ENCODE data around the gene SGK1.
"Not testable (repeated sequence)": the region's sequence is repeated elsewhere in the genome, so short reads cannot be mapped to it uniquely, and the experiment has no call there.

SGK1 gene

DNA sequence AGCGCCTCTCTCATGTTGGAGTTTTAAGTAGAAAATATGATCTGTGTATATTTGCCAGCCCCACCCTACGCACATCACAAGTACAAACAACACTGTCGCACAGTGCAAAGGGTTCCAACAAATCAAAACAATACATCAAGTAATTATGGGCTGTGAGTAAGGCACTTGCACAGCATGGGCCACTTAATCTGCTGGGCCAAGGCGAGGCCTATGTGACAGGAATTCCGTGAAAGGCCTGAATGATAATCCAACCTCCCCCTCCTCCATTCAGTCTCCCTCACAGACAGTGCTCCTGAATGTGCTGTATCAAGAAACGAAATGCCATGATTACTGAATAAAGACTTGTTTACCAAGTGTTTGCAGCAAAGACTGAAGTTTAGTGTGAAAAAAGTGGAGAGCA is 135.4 kb downstream of the SGK1 start:
- no peak for DNase-seq

DNA sequence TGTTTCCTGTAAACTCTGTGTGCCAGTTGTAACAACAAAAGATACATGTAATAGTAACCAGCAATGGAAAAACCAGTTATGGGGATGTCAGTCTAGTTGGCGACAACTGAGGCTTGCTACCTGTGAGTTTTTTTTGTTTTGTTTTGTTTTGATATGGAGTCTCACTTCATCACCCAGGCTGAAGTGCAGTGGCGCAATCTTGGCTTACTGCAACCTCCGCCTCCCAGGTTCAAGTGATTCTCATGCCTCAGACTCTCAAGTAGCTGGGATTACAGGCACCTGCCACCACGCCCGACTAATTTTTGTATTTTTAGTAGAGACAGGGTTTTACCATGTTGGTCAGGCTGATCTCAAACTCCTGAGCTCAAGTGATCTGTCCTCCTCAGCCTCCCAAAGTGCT is 136.2 kb downstream of the SGK1 start:
- DNase-seq: not testable (repeated sequence)

DNA sequence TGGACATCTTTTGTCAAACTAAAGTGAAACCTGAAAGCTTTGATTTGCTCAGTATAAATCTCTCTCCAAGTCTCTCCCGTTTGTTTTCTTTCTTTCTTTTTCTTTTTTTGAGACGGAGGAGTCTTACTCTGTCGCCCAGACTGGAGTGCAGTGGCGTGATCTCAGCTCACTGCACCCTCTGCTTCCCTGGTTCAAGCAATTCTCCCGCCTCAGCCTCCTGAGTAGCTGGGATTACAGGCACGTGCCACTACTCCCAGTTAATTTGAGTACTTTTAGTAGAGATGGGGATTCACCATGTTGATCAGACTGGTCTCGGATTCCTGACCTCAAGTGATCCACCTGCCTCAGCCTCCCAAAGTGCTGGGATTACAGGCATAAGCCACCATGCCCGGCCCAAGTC is 136.7 kb downstream of the SGK1 start:
- DNase-seq: not testable (repeated sequence)

DNA sequence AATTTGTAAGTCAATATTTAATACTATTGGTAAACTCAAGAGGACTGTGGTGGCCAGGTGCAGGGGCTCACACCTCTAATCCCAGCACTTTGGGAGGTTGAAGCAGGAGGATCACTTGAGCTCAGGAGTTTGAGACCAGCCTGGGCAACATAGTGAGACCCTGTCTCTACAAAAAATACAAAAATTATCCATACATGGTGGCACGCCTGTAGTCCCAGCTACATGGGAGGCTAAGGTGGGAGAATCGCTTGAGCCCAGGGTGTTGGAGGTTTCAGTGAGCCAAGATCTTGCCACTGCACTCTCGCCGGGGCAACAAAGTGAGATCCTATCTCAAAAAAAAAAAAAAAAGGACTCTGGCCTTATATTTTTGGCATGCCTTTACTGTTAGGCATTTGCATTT is 137.4 kb downstream of the SGK1 start:
- DNase-seq: not testable (repeated sequence)

DNA sequence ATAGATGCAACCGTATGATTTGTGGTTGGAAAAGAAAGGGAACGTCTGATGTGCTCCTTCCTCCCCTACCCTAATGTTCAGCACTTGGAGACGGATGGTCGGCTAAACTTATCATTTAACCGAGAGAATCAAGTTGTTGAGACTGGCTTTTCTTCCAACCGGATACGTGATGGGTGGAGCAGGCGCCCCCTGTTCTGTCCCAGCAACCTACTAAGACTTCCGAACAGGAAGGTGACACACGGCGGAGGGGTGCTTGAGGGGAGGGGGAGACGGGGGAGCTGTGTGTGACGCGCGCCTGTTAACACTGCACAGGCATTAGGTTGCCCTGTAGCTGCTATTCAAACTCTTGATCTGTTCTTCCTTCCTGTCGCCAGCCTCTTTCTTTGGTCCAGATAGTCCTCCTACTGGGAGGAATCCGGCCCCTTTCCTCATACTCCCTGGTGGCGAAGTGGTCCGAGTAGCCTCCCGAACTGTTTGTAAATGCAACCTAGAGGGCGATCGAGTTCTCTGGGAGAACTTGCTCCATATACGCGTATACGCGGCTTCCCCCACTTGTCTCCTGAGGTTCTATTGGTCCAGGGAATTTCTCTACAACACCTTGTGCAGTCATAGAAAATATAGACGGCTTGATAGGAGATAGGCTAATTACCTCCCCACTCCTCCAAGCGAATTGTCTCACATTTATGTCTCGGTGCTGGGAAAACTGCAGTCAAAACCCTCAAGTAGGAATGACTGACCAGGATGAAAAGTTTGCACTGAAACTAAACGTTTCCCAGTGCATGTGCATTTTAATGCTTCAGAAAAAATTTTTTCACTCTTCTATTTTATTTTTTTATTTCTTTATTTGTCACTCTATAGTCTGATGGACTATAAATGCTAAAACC is 139.5 kb downstream of the SGK1 start:
- DNase-seq: peak; percentile 86

DNA sequence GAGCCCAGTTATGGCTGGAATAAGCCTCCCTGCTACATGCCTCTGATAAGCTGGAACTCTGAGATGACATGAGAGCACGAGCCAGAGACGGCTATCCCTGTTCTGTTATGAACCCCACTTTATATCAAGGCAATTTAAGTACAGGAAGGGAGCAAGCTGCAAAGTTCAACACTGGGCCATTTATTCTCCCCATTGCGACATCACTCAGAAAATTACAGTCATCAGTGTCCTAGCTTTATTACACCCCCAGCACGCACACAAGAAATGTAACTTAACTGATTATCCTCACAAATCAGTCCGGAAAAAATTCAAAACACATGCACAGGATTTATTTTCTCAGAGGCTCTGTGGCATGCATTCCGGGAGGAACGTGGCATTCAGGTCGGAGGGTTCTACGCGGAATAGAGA is 140.2 kb downstream of the SGK1 start:
- no peak for DNase-seq

DNA sequence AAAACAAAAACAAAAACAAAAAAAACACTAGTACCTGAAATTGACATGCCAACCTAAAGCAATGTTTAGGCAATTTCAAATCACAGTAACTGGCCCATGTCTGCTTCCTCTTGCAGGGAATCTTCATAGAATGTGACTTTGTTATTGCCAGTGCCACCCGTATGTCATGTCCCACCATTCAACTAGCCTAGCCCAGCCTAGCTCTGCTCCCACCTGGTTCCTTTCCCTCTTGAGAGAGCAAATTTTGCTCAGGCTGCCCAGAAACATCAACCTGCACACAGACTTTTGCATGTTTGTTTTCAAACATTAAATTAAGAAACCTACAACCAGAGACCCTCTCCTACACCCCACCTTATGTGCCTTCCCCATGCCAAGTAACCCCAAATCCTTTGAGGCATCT is 140.7 kb downstream of the SGK1 start:
- DNase-seq: no peak

DNA sequence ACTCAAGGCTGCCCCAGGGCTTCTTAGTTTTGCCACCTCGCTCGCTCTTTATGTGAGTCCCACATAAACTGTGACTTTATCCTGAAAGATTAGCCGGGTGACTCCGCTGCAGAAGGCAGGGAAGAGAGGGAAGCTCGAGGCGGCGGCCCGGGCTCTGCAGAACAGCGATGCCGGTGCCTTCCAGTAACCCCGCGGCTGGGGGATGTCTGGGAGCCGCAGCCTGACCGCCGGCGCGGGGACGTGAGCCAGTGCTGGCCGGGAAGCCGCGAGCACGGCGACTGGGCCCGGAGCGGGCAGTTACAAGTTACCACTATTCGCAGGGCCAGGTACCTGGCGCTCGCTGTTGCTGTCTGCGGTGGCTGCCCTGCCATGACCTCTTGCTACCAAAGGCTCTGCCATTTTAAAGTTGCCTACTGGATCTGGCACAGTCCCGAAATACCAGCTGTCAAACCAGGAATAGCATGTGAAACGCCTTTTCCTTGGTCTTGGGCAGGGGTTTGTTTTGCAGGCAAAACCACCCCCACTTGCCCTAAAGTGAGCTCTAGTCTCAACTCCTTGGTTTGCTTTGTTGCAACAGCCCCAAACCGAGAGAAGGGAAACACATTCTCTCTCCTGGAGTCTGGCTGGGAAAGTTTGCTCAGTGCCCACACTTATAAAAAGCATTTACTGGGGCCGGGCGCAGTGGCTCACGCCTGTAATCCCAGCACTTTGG is 141.5 kb downstream of the SGK1 start:
- no peak for DNase-seq

DNA sequence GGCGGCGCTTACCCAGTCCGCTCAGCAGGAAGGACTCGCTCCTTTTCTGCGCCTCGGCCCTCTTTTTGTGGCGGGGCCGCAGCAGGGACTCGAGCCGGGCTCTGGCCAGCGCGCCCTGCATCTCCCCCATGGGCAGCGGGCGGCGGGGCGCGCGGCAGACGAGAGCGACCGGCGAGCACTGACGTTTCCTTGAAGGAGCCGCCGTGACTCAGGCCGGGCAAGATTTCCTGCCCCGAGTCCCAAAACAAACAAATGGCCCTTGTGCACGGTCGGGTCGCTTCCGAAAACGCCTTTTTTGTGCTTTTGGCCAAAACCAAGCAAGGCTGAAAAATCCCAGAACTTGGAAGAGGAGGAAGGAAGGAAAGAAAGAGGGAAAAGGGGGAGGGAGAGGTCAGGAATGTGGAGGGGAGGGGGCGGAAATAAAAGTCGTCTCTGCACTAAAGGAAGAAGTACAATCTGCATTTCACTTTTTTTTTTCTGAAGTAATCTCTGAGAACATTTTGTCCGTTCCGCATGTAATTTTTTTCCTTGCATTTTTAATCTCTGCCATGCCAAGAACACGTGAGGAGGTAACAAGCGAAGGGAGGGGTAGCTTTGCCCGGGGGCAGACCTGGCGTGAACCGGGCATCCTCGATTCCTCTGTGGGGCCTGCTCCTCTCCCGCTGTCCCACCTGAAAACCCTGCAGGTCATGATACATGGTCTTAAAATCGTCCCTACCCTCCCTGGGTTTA is 142.2 kb downstream of the SGK1 start:
- DNase-seq: peak; percentile 38

DNA sequence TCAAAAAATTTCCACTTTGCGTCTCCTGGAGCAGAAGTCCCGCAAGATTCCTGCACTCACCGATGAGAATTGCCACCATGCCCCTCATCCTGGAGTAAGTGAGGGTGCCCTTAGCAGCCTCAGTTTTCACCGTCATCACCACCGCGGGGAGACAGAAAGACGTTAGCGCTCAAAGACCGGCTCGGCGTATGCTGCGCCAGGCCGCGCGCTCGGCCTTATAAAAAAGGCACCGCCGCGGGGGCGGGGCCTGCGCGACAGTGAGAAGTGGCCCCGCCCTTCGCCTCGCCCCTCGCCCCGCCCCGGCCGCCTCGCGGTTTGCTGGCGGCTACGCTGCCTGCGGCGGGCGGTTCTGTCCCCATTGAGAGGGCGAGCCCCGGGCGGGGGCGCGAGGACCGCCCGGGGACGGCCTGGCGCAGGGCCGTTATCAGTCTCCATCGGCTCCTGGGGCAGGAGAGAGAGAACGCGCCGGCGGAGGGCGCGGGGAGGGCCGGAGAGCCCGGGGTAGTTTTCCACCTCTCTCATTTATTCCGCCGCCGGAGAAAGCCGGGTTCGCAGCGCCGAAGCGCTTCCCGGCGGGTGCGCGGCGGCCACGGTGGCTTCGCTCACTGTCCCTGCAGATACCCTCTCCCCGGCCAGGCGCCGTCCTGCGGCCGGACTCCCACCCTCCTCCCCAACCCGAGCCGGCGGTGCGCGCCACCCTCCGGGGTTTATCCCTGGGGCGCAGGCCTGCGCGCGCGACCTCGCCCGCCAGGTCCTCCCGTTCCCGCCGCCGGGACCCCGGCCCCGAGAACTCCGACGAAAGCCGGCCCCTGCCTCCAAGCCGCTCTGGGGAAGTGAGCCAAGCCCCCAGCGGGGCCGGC is 143.0 kb downstream of the SGK1 start:
- DNase-seq: peak; percentile 93

DNA sequence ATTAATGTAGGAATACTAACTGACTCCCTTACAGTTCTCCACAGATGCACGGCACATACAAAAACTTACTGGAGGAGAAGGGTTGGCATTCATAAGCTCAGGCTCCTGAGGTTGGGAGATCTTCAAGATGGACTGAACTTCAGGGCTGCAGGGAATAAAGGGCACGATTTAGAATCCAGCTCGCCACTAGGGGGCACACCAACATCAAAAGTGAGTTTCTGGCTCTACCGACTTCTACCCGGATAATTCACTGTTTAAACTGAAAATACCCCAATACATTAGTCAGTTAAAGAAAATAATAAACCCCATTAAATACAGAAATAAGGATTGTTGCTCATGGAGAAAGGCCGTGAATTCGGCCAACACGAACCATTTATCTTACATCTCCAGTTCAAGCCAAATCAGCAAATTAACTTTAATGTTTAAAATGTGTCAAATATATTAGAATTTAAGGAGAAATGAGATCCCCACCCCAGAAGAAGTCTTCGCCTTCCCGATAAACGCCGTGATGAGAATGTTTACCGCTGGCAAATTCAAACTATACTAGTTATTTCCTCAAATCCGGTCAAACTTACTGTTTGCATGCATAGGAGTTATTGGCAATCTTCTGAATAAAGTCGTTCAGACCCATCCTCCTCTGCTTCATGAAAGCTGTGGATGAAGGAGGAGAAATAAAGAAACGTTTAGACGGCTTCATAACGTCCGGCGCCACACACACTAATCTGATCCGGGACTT is 143.8 kb downstream of the SGK1 start:
- peak; percentile 85 for DNase-seq

DNA sequence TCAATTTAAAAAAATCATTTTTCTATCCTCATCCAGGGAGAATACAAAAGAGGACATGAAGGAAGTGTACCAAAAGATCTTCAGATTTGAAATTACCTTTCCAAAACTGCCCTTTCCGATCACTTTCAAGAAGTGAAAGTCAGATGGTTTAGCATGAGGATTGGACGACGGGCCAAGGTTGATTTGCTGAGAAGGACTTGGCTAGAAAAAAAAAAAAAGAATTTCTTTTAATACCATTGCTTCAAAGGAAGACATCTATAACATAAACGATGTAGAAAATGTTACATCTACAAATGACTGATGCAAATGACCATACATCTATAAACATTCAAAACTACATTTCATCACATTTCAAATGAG is 144.6 kb downstream of the SGK1 start:
- DNase-seq: no peak

DNA sequence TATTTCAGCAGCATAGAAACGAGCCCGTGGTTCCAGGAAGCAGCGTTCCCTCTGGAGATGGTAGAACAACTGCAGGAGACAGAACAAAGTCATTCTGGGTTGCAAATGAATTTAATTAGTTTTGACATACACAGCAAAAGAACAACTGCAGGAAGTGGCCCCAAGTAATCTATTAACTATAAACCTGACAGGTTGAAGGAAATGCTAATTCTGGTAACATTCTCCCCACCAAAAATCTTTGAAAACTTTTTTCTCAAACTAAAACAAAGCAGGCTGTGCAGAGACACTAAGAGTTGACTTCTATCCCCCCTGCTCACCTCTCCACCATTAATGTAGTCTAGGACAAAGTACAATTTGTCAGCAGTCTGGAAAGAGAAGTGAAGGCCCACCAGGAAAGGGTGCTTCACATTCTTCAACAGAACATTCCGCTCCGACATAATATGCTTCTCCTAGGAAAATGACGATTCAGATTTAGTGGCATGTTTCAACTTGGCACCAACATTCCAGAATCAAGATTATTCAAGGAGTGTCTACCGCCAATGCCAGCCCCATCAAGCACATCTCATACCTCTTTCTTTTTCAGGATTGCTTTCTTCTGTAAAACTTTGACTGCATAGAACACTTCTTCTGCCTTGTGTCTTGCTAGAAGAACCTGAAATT is 145.1 kb downstream of the SGK1 start:
- DNase-seq: no peak

DNA sequence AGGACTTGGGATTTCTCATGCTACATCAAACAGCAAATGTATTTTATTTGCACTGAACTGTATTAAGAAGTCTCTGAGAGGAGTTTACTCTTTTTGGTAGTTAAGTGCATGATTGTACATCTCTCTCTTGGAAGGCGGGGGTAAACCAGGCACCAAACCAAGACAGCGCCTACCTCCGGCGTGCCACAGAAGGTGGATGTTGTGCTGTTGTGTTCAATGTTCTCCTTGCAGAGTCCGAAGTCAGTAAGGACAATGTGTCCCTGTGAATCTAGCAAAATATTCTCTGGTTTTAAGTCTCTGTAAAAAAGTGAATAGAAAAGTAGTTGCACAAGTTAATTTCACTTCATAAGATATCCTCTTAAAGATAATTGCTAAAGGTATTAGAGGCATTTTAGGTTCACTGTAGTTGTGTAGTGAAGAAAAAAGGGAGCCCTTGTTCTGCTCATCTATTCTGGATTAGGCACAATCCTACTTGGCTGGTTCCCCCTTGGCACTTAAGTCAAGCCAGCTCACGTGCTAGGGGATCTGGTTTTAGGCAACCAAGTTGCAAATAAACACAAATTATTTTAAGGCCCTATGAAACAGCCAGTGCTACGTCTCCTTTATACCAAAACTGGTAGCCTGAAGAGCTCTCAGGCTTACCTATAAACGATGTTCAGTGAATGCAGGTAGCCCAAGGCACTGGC is 145.7 kb downstream of the SGK1 start:
- DNase-seq: no peak

DNA sequence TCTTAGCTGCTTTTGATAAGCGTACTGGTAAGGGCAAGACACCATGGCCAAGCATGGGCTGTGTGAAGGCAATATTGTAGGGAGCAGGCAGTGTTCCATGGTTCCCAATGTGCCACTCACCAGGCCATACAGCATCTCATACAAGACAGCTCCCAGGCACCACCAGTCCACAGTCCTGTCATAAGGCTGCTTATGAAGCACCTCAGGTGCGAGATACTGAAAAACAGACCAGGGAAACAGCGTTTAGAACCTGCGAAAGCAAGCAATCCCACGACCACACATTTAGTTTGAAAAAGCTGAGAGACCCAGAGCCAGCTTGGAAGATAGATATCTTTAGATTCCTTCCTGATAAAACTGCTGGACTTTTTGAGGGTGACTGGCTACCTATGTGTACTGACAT is 146.4 kb downstream of the SGK1 start:
- DNase-seq: no peak

DNA sequence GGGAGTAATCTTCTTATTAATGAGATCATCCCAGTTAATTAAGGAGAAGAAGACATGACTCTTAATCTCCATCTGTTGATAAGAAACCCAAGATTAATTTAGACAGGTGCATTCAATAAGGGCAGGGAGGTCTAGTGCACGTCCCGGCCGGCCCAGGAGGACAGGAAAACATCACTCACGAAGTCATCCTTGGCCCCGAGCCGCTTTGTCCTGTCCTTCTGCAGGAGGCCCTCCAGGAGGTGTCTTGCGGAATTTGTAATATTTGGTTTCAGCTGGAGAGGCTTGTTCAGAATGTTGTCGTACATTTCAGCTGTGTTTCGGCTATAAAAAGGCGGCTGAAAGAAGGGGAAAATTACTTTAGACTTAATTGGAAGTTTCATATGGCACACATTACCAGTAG is 147.1 kb downstream of the SGK1 start:
- DNase-seq: no peak

DNA sequence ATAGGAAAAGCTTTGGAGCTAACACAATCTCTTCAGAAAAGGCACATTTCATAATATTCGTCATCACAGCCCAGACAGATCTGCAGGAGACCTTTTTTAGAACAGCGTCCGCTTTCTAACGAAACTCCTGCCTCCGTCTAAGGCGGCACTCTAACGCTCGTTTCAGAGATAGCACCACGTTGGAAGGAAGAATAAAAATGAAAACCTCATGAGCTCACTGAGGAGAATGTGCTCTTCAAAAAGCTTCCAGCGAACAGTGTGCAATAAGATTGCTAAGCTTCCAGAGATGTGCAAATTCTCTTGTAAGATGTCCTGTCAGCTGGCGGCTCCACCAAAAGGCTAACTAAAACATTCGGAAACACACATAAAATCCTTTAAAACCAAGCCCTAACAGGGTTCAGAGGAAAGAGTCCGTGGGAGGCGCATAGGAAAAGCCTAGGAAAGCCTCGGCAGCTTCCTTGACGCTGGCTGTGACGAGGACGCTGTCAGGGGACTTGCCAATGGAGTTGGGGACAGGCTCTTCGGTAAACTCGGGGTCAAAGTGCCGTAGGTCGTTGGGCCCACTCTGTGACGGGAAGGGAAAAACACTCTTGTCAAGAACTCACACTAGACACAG is 147.9 kb downstream of the SGK1 start:
- no peak for DNase-seq

DNA sequence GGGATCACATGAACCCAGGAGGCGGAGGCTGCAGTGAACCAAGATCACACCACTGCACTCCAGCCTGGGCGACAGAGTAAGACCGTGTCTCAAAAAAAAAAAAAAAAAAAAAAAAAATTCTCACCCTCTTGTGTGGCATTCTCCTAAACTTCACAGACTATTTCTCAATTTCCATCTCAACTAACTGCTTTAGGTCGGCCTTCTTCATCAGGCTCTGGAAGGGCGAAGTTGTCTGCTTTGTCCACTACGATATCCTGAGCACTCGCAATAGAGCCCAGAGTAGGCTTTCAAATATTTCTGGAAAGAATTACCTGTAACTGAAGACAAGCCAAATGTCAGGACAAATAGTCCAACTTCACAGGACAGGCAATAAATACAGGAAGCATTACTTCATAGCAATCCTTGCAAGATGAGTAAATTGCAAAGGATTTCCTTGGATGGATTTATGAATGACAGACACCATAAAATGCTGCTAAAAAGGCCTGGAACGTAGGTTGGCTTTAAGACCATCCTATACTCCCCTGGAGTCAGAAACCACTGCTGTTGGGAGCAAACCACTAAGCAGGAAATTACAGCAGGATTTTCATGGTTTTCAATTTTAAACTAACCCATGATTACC is 149.2 kb downstream of the SGK1 start:
- no peak for DNase-seq

DNA sequence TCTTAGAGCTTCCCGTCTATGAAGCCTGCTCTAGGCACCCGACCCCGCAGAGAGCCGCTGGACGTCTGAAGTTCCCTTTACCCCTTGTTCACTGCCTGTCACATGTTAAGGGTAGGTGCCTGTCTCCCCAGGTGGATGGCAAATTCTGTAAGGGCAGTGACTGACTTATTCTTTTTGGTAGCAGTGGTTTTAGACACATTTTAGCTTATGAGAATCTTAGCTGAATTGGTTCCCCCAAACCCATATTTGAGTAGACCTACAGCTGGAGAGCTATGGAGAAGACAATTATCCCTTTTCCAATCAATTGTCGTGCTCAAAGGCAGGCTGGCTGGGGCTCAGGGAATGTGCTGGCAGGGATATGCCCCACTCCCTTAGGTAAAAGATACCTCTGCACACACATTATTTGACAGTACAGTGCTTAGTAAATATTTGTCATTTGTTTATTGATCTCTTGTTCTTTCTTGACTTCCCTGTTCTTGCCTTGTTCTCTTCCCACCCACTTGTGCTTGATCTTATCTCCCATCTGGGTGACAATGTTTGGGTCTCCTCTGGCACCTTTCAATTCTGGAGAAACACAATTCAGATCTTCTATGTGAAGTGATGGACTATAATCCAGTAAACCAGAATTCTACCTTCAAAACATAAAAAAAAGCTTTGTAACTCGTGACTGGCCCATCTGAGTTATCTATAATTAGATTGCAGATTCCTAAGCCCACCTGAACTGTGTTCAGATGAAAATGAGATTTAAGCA is 151.2 kb downstream of the SGK1 start:
- DNase-seq: no peak

Measured in CD4-positive, alpha-beta T cell treated with Interleukin-12 subunit alpha and Interleukin-12 subunit beta, for 1 hour (primary cell).